HepG2 (cell line): ENCODE results near the gene SPAG8. TPM values are rescaled to one million over a fixed set of nuclear protein-coding genes. Genes with fewer than 3 reads are reported as not detected.

ENCODE experiments used
- ARID2 ChIP-seq: sonication (generic); formaldehyde crosslinking; IDR thresholded peaks from 2 replicates; pipeline ENCODE4 v1.8.1; 2022; ENCODE audit warnings: mild to moderate bottlenecking, missing genetic modification reagents, borderline replicate concordance
- BRD4 ChIP-seq: sonication (generic); formaldehyde crosslinking; IDR thresholded peaks from 2 replicates; pipeline ENCODE4 v1.4.0; 2020; ENCODE audit warnings: missing genetic modification reagents
- DZIP1 ChIP-seq: sonication (generic); formaldehyde crosslinking; IDR thresholded peaks from 2 replicates; pipeline ENCODE4 v1.5.0; 2020; ENCODE audit warnings: mild to moderate bottlenecking, missing genetic modification reagents
- FOXC1 ChIP-seq: sonication (generic); formaldehyde crosslinking; IDR thresholded peaks from 2 replicates; pipeline ENCODE4 v1.8.0; 2022; ENCODE audit warnings: mild to moderate bottlenecking, missing genetic modification reagents, borderline replicate concordance
- KDM2A ChIP-seq: sonication (generic); formaldehyde crosslinking; IDR thresholded peaks from 2 replicates; pipeline ENCODE4 v1.4.0; 2020; ENCODE audit warnings: low read depth, missing genetic modification reagents, borderline replicate concordance
- NFKB2 ChIP-seq: sonication (generic); formaldehyde crosslinking; IDR thresholded peaks from 2 replicates; pipeline ENCODE4 v1.4.0; 2020; ENCODE audit warnings: missing genetic modification reagents, borderline replicate concordance
- POLR2AphosphoS5 ChIP-seq: IDR thresholded peaks from 2 replicates; pipeline ENCODE4 v1.6.1; 2012; ENCODE audit warnings: low read depth, low read length
- RFXAP ChIP-seq: sonication (generic); formaldehyde crosslinking; IDR thresholded peaks from 2 replicates; pipeline ENCODE4 v1.4.0; 2020; ENCODE audit warnings: missing genetic modification reagents, borderline replicate concordance
- SAP130 ChIP-seq: IDR thresholded peaks from 2 replicates; pipeline ENCODE4 v1.6.1; 2016; ENCODE audit warnings: low read depth
- TFDP1 ChIP-seq: IDR thresholded peaks from 2 replicates; pipeline ENCODE4 v1.6.1; 2016; ENCODE audit warnings: missing compliant biosample characterization, missing genetic modification reagents, borderline replicate concordance
- TOPORS ChIP-seq: sonication (generic); formaldehyde crosslinking; IDR thresholded peaks from 2 replicates; pipeline ENCODE4 v1.8.0; 2023; ENCODE audit warnings: mild to moderate bottlenecking, missing genetic modification reagents
- ZKSCAN5 ChIP-seq: sonication (generic); formaldehyde crosslinking; IDR thresholded peaks from 2 replicates; pipeline ENCODE4 v1.5.1; 2020; ENCODE audit warnings: mild to moderate bottlenecking, missing genetic modification reagents
- ZMYM4 ChIP-seq: sonication (generic); formaldehyde crosslinking; IDR thresholded peaks from 2 replicates; pipeline ENCODE4 v1.8.1; 2023; ENCODE audit warnings: mild to moderate bottlenecking, missing genetic modification reagents
- ZNF225 ChIP-seq: sonication (generic); formaldehyde crosslinking; IDR thresholded peaks from 2 replicates; pipeline ENCODE4 v1.4.0; 2020; ENCODE audit warnings: mild to moderate bottlenecking, missing genetic modification reagents
- ZSCAN21 ChIP-seq: sonication (generic); formaldehyde crosslinking; IDR thresholded peaks from 2 replicates; pipeline ENCODE4 v1.8.0; 2022; ENCODE audit warnings: mild to moderate bottlenecking, missing genetic modification reagents, moderate library complexity, borderline replicate concordance
- polyA plus RNA-seq, 8 experiments: library from polyadenylated mRNA; depleted of rRNA in 3 of 8; stranded (reverse) in 7 of 8; unstranded in 1 of 8; fragments of >200 nt; fragmentation: Illumina TruSeq in 4 of 8; extraction: Trizol in 4 of 8; gene quantifications; 2 replicates each; pipeline versions ENCODE4 v1.2.1 to v1.2.3, GENCODE V29; 2011 to 2016; ENCODE audit warnings: low read depth in 4 of 8, missing spikeins in 1 of 8, mixed read lengths in 1 of 8; ENCODE audit not compliant: insufficient read depth in 1 of 8
- total RNA-seq, 5 experiments: library from RNA; depleted of rRNA; stranded (reverse); fragments of >200 nt; fragmentation: Illumina TruSeq; extraction: Trizol; gene quantifications; 2 replicates each; pipeline ENCODE4 v1.2.3, GENCODE V29; 2016; ENCODE audit warnings: low read depth in 1 of 5
- TF ChIP-seq, protein P1 (sequence below): sonication (generic); formaldehyde crosslinking; IDR thresholded peaks from 2 replicates; pipeline ENCODE4 v1.8.0; 2022; ENCODE audit warnings: mild to moderate bottlenecking, missing genetic modification reagents
- TF ChIP-seq, protein P2 (sequence below): sonication (generic); formaldehyde crosslinking; IDR thresholded peaks from 2 replicates; pipeline ENCODE4 v1.4.0; 2020; ENCODE audit warnings: mild to moderate bottlenecking, missing genetic modification reagents

The SPAG8 gene
- total and polyA plus RNA-seq, 2 of the 13 experiments (the other 11 are each of a cell fraction or from before 2014, with no cell fraction given) = 0.18 to 0.27 TPM

DNA sequence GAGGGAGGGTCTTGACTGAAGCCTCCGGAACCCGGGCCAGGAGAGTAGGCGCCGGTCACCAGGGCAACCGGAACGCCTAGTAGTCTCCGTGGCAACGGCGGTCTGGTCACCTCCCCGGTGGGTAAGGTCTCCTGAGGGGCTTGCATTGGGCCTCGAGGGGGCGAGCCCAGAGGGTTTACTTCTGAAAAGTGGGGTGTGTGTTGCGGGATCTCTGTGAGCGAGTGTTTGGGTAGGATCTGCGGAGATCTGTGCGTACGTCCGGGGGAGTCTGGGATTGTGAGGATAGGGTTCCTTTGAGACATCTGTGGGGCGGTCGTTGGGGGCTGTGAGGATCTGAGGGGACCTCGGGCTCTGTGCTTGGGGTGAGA is 16.6 kb upstream of the SPAG8 start, which contains the start of gene FAM221B (continued):
- TF ChIP-seq, protein P1, sequence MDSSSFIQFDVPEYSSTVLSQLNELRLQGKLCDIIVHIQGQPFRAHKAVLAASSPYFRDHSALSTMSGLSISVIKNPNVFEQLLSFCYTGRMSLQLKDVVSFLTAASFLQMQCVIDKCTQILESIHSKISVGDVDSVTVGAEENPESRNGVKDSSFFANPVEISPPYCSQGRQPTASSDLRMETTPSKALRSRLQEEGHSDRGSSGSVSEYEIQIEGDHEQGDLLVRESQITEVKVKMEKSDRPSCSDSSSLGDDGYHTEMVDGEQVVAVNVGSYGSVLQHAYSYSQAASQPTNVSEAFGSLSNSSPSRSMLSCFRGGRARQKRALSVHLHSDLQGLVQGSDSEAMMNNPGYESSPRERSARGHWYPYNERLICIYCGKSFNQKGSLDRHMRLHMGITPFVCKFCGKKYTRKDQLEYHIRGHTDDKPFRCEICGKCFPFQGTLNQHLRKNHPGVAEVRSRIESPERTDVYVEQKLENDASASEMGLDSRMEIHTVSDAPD = no peak
- TF ChIP-seq TOPORS (CRISPR knock-in tag) (0 out of 2 replicates have a peak, but pooled peaks have one; percentile 19), POLR2AphosphoS5 (peak; percentile 30; the same call in 1 of the 2 replicates), ARID2 (no peak), RFXAP (CRISPR knock-in tag) (0 out of 2 replicates have a peak, but pooled peaks have one; percentile 9), ZNF225 (CRISPR knock-in tag) (no peak), ZKSCAN5 (CRISPR knock-in tag) (no peak), BRD4 (no peak), ZSCAN21 (peak; percentile 45; the same call in 1 of the 2 replicates), SAP130 (CRISPR knock-in tag) (peak; percentile 57), FOXC1 (CRISPR knock-in tag) (0 out of 2 replicates have a peak, but pooled peaks have one; percentile 21), DZIP1 (CRISPR knock-in tag) (no peak), TFDP1 (no peak), ZMYM4 (CRISPR knock-in tag) (peak; percentile 10; the same call in 1 of the 2 replicates), NFKB2 (CRISPR knock-in tag) (0 out of 2 replicates have a peak, but pooled peaks have one; percentile 24), KDM2A (CRISPR knock-in tag) (peak; percentile 47; the same call in 1 of the 2 replicates)
- TF ChIP-seq, protein P2, sequence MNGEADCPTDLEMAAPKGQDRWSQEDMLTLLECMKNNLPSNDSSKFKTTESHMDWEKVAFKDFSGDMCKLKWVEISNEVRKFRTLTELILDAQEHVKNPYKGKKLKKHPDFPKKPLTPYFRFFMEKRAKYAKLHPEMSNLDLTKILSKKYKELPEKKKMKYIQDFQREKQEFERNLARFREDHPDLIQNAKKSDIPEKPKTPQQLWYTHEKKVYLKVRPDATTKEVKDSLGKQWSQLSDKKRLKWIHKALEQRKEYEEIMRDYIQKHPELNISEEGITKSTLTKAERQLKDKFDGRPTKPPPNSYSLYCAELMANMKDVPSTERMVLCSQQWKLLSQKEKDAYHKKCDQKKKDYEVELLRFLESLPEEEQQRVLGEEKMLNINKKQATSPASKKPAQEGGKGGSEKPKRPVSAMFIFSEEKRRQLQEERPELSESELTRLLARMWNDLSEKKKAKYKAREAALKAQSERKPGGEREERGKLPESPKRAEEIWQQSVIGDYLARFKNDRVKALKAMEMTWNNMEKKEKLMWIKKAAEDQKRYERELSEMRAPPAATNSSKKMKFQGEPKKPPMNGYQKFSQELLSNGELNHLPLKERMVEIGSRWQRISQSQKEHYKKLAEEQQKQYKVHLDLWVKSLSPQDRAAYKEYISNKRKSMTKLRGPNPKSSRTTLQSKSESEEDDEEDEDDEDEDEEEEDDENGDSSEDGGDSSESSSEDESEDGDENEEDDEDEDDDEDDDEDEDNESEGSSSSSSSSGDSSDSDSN (CRISPR knock-in tag) = 0 out of 2 replicates have a peak, but pooled peaks have one; percentile 23
